ENCODE measurements around the gene CSMD2. TPM values are rescaled to one million over a fixed set of nuclear protein-coding genes. Genes with fewer than 3 reads are reported as not detected.
"Not testable (repeated sequence)": the region's sequence is repeated elsewhere in the genome, so short reads cannot be mapped to it uniquely, and the experiment has no call there.

The CSMD2 gene
- under 0.01 TPM in 2 replicates for total RNA-seq

DNA sequence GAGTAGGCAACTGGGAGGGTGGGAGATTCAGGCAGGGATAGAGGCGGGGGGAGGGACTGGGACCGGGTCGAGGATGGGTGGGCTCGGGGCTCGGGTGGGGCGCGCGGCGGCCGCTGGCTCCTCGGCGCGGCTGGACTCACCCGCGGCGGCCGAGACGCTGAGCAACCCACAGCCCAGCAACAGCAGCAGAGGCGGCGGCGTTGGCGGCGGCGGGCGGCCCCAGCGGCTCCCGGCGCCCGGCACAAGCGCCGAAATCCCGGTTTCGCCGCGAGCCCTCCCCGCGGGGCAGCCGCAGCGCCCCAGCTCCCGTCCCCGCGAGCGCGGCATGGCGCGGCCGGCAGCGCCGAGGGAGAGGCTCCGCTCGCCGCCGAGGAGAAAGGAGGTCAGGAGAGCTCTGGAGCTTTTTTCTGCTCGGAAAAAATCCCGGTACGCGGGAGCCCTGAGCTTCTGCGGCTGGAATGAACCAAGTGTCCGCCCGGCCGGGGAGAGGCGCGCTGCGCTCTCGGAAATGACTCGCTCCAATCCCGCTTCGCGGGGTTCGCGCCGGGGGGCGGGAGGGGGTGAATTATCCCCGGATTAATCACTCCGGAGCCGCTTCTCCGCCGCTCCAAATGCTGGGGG lies at the start of gene CSMD2:
Gene CSMD2, minus strand, starts transcription at position 460 of the 621 bp plus-strand sequence. Its CDS starts 133 bp downstream, at position 327.
- DNase-seq (ENCODE audit: low read depth in 2 of 2), result peak; percentile 21 to 28

DNA sequence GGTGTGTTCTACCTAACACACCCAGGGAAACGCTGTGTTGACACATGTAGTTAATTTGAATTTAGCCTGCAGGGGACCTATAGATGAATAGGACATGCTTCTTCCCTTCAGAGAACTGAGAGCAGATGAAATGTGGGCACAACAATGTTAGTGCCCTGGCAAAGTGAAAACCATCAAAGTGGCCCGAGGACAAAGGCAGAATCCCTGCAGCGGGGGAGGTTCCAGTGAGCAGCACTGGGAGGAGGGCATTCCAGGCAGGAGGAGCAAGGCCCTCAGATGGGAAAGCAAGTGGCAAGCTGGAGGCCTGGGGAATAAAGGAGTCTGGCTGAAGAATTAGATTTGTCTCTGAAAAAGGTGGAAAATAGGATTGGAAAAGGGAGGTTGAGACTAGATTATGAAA lies 48.9 kb upstream of the CSMD2 start:
- no peak for DNase-seq (ENCODE audit: low read depth in 2 of 2)

DNA sequence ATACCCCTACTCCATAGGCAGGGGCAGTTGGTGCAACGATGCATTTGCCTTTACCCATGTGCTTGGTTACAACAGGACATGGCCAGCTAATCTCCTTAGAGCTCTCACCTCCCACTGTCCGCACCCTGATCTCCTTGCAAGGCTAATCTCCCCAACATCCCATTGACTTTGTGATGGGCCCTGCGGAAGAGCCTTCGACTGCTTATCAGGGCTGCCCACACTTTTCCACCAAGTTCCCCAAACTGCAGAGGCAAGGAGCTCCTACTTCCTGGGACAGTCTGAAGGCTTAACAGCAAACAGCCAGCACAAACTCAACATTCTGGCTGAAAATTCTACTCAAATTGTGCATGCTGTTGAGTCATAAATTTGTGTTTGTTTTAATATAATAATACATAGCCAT lies 47.6 kb upstream of the CSMD2 start:
- no peak for DNase-seq (ENCODE audit: low read depth in 2 of 2)

DNA sequence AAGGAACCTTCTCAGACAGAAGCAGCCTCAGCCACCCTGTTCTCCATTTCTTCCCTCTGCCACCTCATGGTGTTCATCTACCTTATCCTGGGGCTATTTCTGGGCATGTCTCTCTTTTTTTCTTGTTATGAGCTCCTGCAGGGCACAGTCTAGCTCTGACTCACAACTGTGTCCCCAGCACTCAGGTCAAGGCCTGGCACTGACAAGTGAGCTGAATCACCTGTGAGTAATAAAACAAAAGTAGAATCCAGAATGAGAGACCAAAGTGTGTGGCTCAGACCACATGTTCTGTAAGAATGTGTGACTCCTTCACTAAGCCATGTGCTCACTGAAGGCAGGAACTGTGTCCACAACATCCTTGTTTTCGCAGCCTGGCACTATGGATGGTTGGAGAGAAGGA lies 34.9 kb upstream of the CSMD2 start:
- no peak for DNase-seq (ENCODE audit: low read depth in 2 of 2)

DNA sequence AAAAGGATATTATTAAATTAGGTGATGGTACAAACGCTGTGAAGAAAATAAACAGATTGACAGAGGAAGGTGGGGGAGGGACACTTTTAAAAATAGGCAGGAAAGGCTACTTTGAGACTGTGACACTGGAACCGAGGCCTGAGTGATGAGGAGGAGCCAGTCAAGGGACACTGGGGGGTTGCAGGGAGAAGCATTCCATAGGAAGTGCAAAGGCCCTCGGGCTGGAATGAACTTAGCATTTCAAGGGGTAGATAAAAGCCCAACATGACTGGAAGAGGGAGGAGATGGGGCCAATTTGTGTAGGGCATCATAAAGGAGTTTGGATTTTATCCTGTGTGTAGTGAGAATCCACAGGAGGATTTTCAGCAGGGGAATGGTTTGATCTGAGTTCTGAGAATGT lies 27.6 kb upstream of the CSMD2 start:
- DNase-seq (ENCODE audit: low read depth in 2 of 2), result no peak

DNA sequence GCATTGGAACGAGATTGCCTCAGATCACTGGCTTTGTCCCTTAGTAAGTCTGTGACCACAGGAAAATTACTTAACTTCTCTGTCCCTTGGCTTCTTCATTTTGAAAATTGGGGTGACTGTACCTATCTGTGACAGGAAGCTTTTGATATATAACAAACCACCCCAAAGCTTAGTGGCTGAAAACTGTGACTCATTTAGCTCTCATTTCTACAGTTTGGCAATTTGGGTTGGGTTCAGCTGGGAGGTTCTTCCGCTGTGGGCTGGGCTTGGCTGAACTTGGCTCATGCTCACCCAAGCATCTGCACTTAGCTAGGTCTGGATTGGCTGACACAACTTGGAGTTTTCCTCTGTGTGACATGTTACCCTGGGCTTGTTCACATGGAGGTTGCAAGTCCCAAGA lies 25.7 kb upstream of the CSMD2 start:
- DNase-seq (ENCODE audit: low read depth in 2 of 2), result no peak

DNA sequence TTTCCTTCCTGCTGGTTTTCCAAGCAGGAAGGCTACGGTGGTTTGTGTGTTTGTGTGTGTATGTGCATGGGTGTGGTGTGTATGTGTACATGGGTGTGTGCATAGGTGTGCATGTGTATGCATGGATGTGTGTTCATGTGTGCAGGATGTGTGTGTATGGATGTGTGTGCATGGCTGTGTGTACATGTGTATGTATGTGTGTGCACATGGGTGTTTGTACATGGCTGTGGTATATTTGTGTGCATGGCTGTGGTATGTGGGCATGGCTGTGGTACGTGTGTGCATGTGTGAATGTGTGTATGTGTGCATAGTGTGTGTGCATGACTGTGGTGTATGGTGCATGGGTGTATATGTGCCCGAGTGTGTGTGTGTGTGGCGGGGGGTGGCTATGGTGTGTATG lies 24.0 kb upstream of the CSMD2 start:
- no peak for DNase-seq (ENCODE audit: low read depth in 2 of 2)

DNA sequence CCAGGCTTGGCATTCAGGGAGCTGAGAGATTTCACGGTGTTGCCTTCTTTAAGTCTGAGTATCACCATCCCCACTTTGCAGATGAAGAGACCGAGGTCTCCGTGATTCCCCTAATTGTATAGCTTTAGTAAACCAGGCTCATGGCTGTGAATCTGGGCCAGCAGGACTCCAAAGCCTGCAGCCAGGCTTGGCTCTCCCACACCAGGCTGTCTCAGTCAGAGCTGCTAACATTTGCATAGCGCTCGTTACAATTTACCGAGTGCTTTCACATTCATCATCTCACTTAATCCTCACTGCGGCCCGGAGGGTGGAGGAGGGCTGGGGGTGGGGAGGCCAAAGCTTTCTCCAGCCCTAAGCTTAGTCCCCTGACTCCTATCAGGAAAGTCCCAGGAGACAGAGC lies 23.4 kb upstream of the CSMD2 start:
- no peak for DNase-seq (ENCODE audit: low read depth in 2 of 2)

DNA sequence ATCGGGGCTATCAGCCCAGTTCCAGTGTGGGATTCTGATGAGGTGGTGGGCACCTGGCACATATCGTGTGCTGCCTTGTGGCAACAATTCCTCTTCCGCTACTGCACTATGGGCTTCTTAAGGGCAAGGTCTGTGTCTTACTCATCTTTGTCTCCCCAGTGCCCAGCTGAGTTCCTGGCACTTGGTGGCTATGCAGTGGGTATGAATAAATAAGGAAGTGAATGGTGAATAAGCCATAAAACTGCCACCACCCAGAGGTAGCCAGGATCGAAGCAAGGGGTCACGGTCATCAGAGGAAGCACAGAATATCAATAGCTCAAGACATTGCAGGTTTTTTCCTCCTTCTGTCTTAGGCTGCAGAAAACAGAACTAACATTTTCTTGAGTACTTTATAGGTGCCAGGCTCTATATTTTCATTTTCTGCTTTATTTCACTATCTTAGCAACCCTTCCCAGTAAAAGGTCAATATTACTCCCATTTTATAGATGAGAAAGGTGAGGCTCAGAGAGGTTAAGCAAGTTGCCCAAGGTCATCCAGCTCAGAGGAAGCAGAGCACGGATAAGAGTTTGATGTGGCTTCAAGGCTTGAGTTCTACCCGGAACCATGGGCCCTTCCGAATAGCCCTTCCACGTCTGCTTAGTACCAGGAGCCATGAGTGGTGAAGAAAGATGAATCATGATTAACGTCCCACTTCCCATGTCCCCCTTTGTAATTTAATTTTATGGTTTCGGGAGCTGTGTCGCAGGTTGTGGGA lies 21.9 kb upstream of the CSMD2 start:
- DNase-seq (ENCODE audit: low read depth in 2 of 2), result no peak

DNA sequence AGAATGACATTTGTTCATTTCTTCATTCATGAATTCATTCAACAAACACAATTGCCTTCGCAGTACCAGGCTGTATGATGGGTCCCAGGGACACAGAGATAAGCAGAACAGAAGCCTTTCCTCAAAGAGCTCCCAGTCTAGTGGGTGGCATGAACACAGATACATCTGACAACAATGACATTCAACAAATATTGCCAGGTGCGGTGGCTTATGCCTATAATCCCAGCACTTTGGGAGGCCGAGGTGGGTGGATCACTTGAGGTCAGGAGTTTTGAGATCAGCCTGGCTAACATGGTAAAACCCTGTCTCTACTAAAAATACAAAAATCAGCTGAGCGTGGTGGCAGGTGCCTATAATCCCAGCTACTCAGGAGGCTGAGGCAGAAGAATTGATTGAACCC lies 18.4 kb upstream of the CSMD2 start:
- not testable (repeated sequence) for DNase-seq (ENCODE audit: low read depth in 2 of 2)

DNA sequence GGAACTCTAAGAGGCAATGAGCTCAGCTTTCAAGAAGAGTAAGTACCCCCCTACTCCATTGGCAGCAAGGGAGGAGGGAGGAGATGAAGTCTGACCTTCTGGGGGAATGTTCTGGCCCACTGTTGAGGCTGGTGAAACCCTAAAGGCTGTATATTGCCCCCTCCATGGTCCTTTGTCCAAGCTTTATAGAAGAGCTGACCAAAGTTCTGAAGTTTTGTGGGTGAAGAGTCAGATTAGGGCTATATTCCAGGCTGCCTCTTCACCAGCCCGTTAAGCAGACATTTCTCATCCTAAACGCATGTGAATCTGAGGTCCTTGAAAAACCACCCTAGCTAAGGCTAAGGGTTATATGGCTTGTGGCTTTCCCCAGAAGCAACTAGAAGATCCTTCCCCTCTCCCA lies 13.0 kb upstream of the CSMD2 start:
- no peak for DNase-seq (ENCODE audit: low read depth in 2 of 2)

DNA sequence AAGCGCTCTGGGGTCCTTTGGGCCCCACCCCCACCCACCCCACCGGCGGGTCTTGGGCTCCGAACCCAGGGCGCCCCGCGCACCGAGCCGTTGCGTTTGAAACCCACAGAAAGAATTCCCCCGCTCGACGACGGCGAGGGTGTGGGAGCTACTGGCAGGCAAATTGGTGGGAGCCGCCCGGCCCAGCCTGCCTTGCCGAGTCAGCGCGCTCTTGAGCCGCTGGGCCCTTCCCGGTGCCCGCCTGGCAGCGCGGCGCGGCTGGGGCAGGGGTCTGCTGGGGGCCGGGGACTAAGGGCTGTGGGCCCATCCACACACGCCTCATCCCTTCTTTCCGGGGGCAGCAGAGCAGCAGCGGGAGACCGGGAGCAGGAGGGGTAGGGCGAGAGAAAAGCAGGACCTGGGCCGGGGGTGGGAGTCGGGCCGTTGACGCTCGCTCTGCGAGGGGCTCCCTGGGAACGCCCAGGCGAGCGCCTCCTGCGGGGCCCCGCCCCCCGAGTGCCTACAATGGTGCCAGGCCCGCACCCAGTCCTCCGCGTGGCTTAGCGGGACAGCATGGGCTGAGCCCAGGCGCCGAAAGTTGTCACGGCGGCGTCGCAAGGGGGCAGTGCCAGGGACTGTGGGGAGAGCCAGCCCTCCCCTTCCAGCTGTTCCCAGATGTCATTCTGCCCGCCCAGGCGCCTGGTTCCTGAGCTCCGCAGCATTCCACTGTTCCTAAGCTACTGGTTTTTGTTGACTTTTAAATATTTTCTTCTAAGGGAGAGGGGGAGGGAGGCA lies 12.0 kb upstream of the CSMD2 start, which contains the start of gene C1orf94:
Gene C1orf94, plus strand, starts transcription at position 78 of the 774 bp plus-strand sequence. CDS start 883 bp downstream, outside the sequence.
- no peak for DNase-seq (ENCODE audit: low read depth in 2 of 2)

DNA sequence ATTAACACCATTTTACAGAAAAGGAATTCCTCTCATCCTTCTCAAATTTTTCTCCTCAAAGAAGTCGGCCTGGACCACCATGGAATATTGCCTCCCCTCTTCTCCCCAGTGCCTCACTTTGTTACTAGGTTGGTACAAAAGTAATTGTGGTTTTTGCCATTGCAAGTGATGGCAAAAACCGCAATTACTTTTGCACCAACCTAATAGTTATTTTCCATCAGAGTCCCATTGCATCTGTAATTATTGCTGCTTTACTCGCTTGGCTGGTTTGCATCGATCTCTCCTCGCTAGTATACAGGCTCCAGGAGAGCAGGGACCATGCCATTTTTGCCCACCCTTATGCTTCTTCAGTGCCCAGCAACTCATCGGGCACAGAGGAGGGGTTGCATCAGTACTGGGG lies 10.7 kb upstream of the CSMD2 start:
- no peak for DNase-seq (ENCODE audit: low read depth in 2 of 2)

DNA sequence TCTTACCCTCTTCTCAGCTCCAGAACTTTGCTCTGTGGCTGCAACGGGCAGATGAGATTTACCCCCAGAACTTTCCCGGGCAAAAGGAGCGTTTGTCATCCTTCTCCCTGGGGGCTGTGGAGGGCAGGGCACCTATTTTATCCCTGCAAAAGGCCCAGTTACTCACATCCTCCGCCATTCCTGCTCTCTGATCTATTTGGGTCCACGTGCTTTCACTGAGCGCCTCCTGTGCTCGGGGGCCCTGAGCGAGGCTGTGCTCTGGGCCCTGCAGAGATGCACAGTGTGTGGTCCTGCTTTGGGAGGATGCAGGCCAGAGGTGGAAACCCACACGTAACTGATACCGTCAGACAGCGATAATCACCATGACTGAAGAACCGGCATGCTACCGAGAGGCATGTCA lies 2.4 kb upstream of the CSMD2 start:
- DNase-seq (ENCODE audit: low read depth in 2 of 2), result no peak

DNA sequence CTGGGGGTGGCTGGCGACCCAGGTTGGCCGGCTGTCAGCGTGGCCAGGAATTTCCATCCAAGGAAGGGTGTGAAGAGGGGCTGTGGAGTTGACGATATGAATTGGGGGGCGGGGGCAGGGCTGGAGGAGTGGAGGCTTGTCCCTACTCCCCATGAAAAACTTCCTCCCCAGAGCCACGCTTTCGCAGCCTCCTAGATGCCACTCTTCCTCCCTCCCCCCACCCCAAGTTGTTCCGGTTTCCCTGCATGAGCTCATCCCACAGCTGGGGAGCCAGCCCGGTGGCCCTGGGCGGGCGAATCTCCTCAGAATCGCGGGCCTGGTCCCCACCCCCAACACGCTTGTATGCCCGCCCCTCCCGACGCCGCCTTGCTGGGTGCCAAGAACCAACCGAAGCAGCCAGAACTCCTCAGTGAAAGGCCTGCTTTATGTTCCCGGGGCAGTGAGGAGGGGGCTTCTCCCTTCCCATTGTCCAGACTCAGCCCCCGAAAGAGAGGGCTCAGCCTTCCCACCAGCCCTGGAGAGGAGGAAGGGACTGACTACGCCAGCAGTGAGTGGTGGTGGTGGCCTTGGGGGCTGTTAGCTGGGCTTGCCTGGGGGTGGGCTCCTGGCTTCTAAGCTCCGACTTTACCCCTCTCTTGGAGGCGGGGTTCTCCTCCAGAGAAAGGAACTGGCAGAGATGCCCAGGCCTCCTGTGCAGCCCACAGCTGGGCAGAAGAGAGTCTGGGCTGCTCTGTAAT lies 1.8 kb upstream of the CSMD2 start:
- DNase-seq (ENCODE audit: low read depth in 2 of 2), result no peak

DNA sequence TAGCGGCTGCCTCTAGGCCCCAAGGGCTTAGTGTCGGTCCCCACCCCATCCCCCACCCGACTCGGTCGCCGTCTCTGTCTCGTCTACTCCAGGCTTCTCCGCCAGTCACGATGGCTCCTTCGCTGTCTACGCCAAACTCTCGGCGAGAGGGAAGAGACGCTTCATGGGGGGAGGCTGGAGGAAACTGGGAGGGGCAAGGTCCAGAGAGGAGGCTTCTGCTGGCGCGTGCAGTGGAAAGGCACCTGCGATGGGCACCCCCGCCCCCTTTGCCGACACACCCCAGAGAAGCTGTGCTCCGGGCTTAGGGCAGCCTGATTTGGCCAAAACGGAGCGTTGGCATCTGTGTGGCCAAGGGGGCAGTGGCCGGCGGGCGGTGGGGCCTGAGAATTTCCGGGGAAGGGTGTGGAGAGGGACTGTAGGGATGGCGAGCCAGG lies 1.2 kb upstream of the CSMD2 start:
- no peak for DNase-seq (ENCODE audit: low read depth in 2 of 2)

DNA sequence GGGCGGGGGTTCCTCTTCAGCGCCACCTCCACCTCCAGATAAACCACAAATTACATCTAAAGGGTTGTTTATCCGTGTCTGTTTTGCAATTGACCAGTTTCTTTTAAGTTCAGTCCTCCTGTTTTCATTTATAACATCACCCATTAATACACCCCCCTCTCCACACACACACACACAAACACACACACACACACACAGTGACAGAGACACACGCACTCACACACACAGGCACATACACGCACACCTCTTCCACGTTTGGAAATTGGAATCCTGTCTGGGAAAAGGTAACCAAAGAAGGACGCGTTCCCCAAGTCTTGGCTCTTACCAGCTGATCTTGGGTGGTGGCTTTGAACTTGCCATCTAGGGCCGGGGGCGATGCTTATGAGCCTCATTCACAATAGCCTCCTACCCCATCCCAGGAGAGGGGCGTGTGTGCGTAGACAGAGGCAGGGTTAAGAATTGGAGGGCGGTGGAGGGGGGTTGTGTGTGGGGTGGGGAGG lies 442 bp upstream of the CSMD2 start:
- DNase-seq (ENCODE audit: low read depth in 2 of 2), result no peak

DNA sequence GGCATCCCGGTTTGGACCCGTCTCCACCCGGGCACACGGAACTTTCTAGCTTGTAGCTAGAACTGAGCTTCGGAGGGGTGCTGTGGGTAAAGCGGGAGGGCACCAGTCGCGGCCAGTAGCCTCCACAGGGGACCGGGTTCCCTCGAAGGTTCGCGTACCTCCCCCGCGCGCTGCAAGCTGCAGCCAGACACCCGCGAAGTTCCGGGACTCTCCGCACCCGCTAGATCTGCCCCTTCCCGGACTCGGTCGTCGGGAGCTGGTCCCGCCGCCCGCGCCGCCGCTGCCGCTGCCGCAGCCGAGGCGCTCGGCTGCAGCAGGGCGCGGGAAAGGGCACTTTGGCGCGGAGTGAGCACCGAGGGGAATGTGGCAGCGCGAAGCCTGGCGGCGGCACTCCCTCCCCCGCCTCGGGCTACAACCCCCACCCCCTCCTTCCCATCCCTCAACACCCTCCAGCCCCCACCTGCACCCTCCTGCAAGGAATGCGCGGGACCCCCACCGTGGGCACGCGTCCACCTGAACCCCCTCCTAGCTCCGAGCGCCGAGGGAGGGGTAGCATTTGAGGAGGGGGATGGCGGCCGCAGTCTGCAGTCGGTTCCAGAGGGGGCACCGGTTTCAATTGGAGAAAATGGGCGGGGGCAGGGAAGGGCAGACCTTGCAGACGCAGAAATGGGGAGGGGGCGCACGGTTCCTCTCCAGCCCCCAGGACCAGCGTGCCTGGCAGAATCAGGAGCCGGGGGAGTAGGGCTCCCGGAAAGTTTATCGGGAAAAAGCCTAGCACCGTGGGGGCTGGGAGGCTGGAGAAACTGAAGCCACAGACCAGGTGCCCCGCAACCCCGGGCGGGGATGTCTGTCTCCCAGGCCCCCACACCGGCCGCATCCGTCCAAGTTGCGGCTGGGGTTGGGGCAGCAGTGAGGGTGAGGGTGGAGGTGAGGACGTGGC lies 968 bp downstream of the CSMD2 start:
- DNase-seq (ENCODE audit: low read depth in 2 of 2), result peak in 1 of 2 donors; percentile 10

DNA sequence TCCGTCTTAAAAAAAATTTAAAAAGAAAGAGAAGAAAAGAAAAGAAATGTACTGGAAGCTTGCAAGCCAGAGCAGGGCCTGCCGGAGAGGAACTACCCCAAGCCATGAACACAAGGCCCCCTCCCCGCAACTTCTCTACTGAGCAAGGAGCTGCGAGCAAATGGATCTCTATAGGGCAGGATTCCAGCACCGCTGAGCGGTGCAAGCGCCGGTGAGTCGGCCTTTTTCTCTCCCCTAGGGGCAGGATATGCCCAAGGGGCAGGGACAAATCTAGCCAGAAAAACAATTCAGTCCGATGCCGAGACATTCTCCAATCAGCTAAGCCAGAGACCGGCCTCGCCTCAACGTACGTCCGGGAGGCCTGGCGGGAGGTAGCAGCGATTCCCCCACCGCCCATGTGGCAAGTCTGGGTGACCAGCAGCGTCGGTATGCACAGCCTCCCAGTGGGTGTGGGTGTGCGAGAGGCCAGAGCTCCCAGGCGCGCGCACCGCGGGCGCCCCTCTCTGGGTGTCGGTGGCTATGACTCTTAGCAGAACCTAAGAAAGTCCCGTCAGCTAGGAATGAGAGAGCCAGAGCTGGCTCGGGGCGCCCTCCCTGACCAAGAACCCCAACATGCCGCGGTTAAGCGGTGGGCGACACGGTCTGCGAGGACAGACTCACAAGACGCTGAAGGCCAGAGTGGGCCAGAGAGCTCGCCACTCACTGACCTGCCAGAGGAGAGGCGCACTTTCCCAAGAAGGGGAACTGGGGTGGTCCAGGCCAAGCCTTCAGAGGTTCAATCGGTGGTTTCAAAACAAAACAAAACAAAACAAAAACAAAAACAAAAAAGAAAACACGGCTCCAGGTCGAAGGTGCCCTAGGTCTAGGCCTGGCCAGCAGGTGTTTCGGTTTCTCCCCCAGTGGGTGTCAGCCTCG lies 1.9 kb downstream of the CSMD2 start:
- peak; percentile 51 to 61 for DNase-seq (ENCODE audit: low read depth in 2 of 2)
